ENCODE data around the gene PAK6.

- no peak for TF ChIP-seq SIN3A (IDR thresholded peaks at IDR 0.05; ENCODE audit: borderline replicate concordance, low read depth, low read length)
- no peak for TF ChIP-seq YY1 (IDR thresholded peaks at IDR 0.05; ENCODE audit: low read depth)
- TF ChIP-seq, protein P1, sequence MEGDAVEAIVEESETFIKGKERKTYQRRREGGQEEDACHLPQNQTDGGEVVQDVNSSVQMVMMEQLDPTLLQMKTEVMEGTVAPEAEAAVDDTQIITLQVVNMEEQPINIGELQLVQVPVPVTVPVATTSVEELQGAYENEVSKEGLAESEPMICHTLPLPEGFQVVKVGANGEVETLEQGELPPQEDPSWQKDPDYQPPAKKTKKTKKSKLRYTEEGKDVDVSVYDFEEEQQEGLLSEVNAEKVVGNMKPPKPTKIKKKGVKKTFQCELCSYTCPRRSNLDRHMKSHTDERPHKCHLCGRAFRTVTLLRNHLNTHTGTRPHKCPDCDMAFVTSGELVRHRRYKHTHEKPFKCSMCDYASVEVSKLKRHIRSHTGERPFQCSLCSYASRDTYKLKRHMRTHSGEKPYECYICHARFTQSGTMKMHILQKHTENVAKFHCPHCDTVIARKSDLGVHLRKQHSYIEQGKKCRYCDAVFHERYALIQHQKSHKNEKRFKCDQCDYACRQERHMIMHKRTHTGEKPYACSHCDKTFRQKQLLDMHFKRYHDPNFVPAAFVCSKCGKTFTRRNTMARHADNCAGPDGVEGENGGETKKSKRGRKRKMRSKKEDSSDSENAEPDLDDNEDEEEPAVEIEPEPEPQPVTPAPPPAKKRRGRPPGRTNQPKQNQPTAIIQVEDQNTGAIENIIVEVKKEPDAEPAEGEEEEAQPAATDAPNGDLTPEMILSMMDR (IDR thresholded peaks at IDR 0.05), result no peak
- TF ChIP-seq MAX (IDR thresholded peaks at IDR 0.05; ENCODE audit: low read depth), result peak; percentile 47
- TF ChIP-seq, protein P2, sequence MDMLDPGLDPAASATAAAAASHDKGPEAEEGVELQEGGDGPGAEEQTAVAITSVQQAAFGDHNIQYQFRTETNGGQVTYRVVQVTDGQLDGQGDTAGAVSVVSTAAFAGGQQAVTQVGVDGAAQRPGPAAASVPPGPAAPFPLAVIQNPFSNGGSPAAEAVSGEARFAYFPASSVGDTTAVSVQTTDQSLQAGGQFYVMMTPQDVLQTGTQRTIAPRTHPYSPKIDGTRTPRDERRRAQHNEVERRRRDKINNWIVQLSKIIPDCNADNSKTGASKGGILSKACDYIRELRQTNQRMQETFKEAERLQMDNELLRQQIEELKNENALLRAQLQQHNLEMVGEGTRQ (IDR thresholded peaks at IDR 0.05; ENCODE audit: borderline replicate concordance, low read depth, low read length), result no peak
- no peak for TF ChIP-seq TAF1 (IDR thresholded peaks at IDR 0.05; ENCODE audit: borderline replicate concordance, low read depth, low read length)
- TF ChIP-seq POLR2AphosphoS5 (IDR thresholded peaks at IDR 0.05; ENCODE audit: low read depth, low read length), result no peak
These were observed 52.2 kb downstream of the PAK6 start for GRCh38 chr15:40290918-40291574.
